SK-N-SH treated with all-trans-retinoic acid at 6 μM for 48 hours (cell line): ENCODE results near the gene PKNOX2.

Experiments used
- RARB ChIP-seq: fragments of 250-450 bp; sonication (Bioruptor Pico); IDR thresholded peaks from 2 replicates; pipeline ENCODE4 v1.8.0; 2021; ENCODE audit warnings: mild to moderate bottlenecking, moderate library complexity
- ZFP30 ChIP-seq: fragments of 450-650 bp; formaldehyde crosslinking; IDR thresholded peaks from 2 replicates; pipeline ENCODE4 v1.5.0; 2022; ENCODE audit warnings: mild to moderate bottlenecking, moderate library complexity
- ZNF8 ChIP-seq: fragments of 450-650 bp; formaldehyde crosslinking; IDR thresholded peaks from 2 replicates; pipeline ENCODE4 v1.5.0; 2020; ENCODE audit warnings: mild to moderate bottlenecking, moderate library complexity

DNA sequence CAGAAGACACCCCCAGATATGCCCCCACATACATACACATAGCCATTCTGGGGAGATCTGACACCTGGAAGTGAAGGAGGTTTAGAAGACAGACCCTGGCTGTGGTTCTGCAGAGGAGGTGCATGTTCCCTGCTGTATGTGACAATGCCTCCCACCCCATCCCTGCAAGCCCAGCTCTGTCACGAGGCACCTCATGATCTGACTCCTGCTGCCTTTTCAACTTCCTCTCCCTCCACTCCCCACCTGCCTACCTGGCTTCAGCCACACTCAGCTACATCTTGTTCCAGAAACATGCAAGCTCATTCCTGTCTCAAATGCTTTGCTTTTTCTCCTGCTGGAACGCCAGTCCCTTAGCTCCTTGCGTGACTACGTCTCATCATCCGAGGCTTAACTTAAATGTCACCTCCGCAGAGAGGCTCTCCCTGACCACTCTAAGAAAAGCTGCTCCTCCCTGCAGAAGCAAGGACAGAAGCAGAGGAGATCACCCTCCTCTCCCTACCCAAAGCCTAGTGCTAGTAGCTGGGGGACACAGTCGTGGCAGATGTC, 217.0 kb downstream of the PKNOX2 start:
- TF ChIP-seq ZFP30 (CRISPR knock-in tag) (no peak), ZNF8 (CRISPR knock-in tag) (no peak), RARB (CRISPR knock-in tag) (no peak)
